Hepatocyte (in vitro differentiated cells): Measurements from ENCODE around the gene KCNQ5. TPM values are rescaled to one million over a fixed set of nuclear protein-coding genes. Genes with fewer than 3 reads are reported as not detected.
"Not testable (repeated sequence)": the region's sequence is repeated elsewhere in the genome, so short reads cannot be mapped to it uniquely, and the experiment has no call there.

Experiments
- DNase-seq: peaks from one replicate; pipeline ENCODE4 v3.0.0-alpha.2; 2016; ENCODE audit warnings: low spot score
- H2AFZ ChIP-seq: fragments of 200-600 bp; sonication (generic); 2 replicates; pipeline ENCODE4 v1.6.0; 2016; ENCODE audit warnings: antibody characterized with exemption, mild to moderate bottlenecking
- H3K27ac ChIP-seq: fragments of 200-600 bp; sonication (generic); 2 replicates; pipeline ENCODE4 v1.5.1; 2016; ENCODE audit warnings: mild to moderate bottlenecking
- H3K27me3 ChIP-seq: fragments of 200-600 bp; sonication (generic); 2 replicates; pipeline ENCODE4 v1.6.1; 2016
- H3K36me3 ChIP-seq: fragments of 200-600 bp; sonication (generic); replicated peaks from 2 replicates; pipeline ENCODE4 v1.5.1; 2016; ENCODE audit warnings: low read depth; ENCODE audit not compliant: insufficient read depth
- H3K4me1 ChIP-seq: fragments of 200-600 bp; sonication (generic); 2 replicates; pipeline ENCODE4 v1.5.1; 2016; ENCODE audit warnings: mild to moderate bottlenecking, moderate library complexity; ENCODE audit not compliant: insufficient read depth
- H3K4me2 ChIP-seq: fragments of 200-600 bp; sonication (generic); 2 replicates; pipeline ENCODE4 v1.6.0; 2016
- H3K4me3 ChIP-seq: fragments of 200-600 bp; sonication (generic); 2 replicates; pipeline ENCODE4 v1.5.1; 2016; ENCODE audit warnings: mild to moderate bottlenecking
- H3K79me2 ChIP-seq: fragments of 200-600 bp; sonication (generic); 2 replicates; pipeline ENCODE4 v1.6.0; 2017; ENCODE audit warnings: mild to moderate bottlenecking
- H3K9me2 ChIP-seq: fragments of 200-600 bp; sonication (generic); replicated peaks from 2 replicates; pipeline ENCODE4 v1.6.0; 2017; ENCODE audit warnings: mild to moderate bottlenecking; ENCODE audit not compliant: insufficient read depth
- H3K9me3 ChIP-seq: fragments of 200-600 bp; sonication (generic); 2 replicates; pipeline ENCODE4 v1.5.1; 2016; ENCODE audit warnings: low read depth, mild to moderate bottlenecking
- H4K20me1 ChIP-seq: fragments of 200-600 bp; sonication (generic); 2 replicates; pipeline ENCODE4 v1.6.0; 2016; ENCODE audit warnings: mild to moderate bottlenecking; ENCODE audit not compliant: insufficient read depth, poor library complexity, severe bottlenecking
- CTCF ChIP-seq: fragments of 200-600 bp; sonication (generic); IDR thresholded peaks from 2 replicates; pipeline ENCODE4 v1.5.1; 2016; ENCODE audit warnings: antibody characterized with exemption, mild to moderate bottlenecking; ENCODE audit not compliant: poor library complexity
- EZH2 ChIP-seq: fragments of 200-600 bp; sonication (generic); IDR thresholded peaks from 2 replicates; pipeline ENCODE4 v1.6.1; 2016; ENCODE audit warnings: antibody characterized with exemption, mild to moderate bottlenecking, borderline replicate concordance
- EZH2phosphoT487 ChIP-seq: fragments of 200-600 bp; sonication (generic); IDR thresholded peaks from one replicate; pipeline ENCODE4 v1.6.1; 2018; ENCODE audit warnings: antibody characterized with exemption, mild to moderate bottlenecking, low read depth, moderate library complexity; ENCODE audit not compliant: unreplicated experiment, severe bottlenecking
- WGBS: methylation state at CpG from one replicate; pipeline ENCODE4 v1.1.6; 2016; ENCODE audit warnings: low lambda C conversion rate; ENCODE audit errors: missing lambda C conversion rate; 5-methylcytosine and 5-hydroxymethylcytosine counted together
- polyA plus RNA-seq: library from polyadenylated mRNA; unstranded; fragments of >200 nt; fragmentation: Nextera tagmentation; extraction: Ambion mirVana; gene quantifications from 2 replicates; pipeline ENCODE4 v1.2.1, GENCODE V29; 2016
- total RNA-seq: library from RNA; depleted of rRNA; stranded (reverse); fragments of >200 nt; gene quantifications from 2 replicates; pipeline ENCODE4 v1.2.3, GENCODE V29; 2014

Gene KCNQ5
- total and polyA plus RNA-seq, 2 experiments from 2014 or later, result 1.6 to 2.0 TPM

GRCh38 chr6:72976484-72976883, 354.6 kb downstream of the KCNQ5 start:
- WGBS, result 67% methylated on average over 2 of the region's 2 CpGs
- no peaks in the 10 kb centered on the region for H3K27me3 ChIP-seq
- TF ChIP-seq EZH2 (no peak), CTCF (no peak), EZH2phosphoT487 (no peak)

GRCh38 chr6:72977114-72977513, 355.2 kb downstream of the KCNQ5 start:
- Histone ChIP-seq H3K9me3 (no peaks in the 10 kb centered on the region), H3K9me2 (no peaks in the 10 kb centered on the region), H3K79me2 (no peaks in the 10 kb centered on the region), H3K4me1 (no peaks in the 10 kb centered on the region), H3K36me3 (no peaks in the 10 kb centered on the region), H3K4me3 (no peak overlapping the region), H3K27ac (peak overlapping the region; percentile 2), H3K4me2 (no peak overlapping the region), H4K20me1 (no peaks in the 10 kb centered on the region), H3K27me3 (no peaks in the 10 kb centered on the region), H2AFZ (no peak overlapping the region)
- TF ChIP-seq CTCF (no peak), EZH2 (no peak), EZH2phosphoT487 (no peak)
- 52% methylated on average over 1 of the region's 1 CpG for WGBS
- DNase-seq, result no peak

More at GRCh38 chr6:72976484-72976883, 354.6 kb downstream of the KCNQ5 start:
- H3K4me1 ChIP-seq, result no peaks in the 10 kb centered on the region
- no peaks in the 10 kb centered on the region for H3K36me3 ChIP-seq
- H4K20me1 ChIP-seq, result no peaks in the 10 kb centered on the region
- H3K4me3 ChIP-seq, result no peak overlapping the region
- H3K9me3 ChIP-seq, result no peaks in the 10 kb centered on the region
- no peaks in the 10 kb centered on the region for H3K9me2 ChIP-seq
- H2AFZ ChIP-seq, result no peak overlapping the region
- no peak overlapping the region for H3K27ac ChIP-seq
- no peak overlapping the region for H3K4me2 ChIP-seq
- no peaks in the 10 kb centered on the region for H3K79me2 ChIP-seq
- DNase-seq, result no peak

GRCh38 chr6:72978808-72979207, 356.9 kb downstream of the KCNQ5 start:
- H3K79me2 ChIP-seq, H3K4me1 ChIP-seq, H3K27me3 ChIP-seq, H3K4me3 ChIP-seq, H3K36me3 ChIP-seq, H3K27ac ChIP-seq, H3K4me2 ChIP-seq, H3K9me2 ChIP-seq, DNase-seq, H3K9me3 ChIP-seq, H2AFZ ChIP-seq, H4K20me1 ChIP-seq: not testable (repeated sequence)
- WGBS, result 97% methylated on average over 3 of the region's 3 CpGs

- H3K4me2 ChIP-seq, H3K27me3 ChIP-seq, H3K27ac ChIP-seq, H3K9me3 ChIP-seq, H3K4me1 ChIP-seq, H3K36me3 ChIP-seq, H3K79me2 ChIP-seq, H4K20me1 ChIP-seq, H3K9me2 ChIP-seq, H3K4me3 ChIP-seq, H2AFZ ChIP-seq: not testable (repeated sequence)
- DNase-seq, result peak; percentile 11
- WGBS, result 86% methylated on average over 13 of the region's 13 CpGs
Observed at GRCh38 chr6:72984189-72984831, 362.4 kb downstream of the KCNQ5 start.
